HCT116 (cell line): Measurements from ENCODE around the gene ZBTB17.

ENCODE experiments used
- CTCF ChIP-seq, 3 experiments: fragments of 200-600 bp in 1 of 3; sonication (generic) in 1 of 3; IDR thresholded peaks in 2 of 3; conservative IDR thresholded peaks in 1 of 3; 2 replicates each; pipeline ENCODE4 v1.5.1; 2012 to 2017; ENCODE audit warnings: low read depth in 2 of 3, low read length in 2 of 3, antibody characterized with exemption in 1 of 3, borderline replicate concordance in 1 of 3, control low read depth in 1 of 3, mild to moderate bottlenecking in 1 of 3, mixed read lengths in 1 of 3, mixed run types in 1 of 3, moderate library complexity in 1 of 3; ENCODE audit not compliant: insufficient read depth in 1 of 3
- POLR2A ChIP-seq: IDR thresholded peaks from 2 replicates; pipeline ENCODE4 v1.7.0; 2011; ENCODE audit warnings: borderline replicate concordance; ENCODE audit not compliant: insufficient read depth, insufficient read length; ENCODE audit errors: extremely low read depth
- SIN3A ChIP-seq: IDR thresholded peaks from 2 replicates; pipeline ENCODE4 v1.6.1; 2012; ENCODE audit warnings: low read depth

- no peak for TF ChIP-seq CTCF (IDR thresholded peaks at IDR 0.05 in 2 of 3, conservative IDR thresholded peaks at IDR 0.05 in 1 of 3; ENCODE audit: borderline replicate concordance in 1 of 3, insufficient read depth in 1 of 3, low read depth in 2 of 3, low read length in 2 of 3)
- TF ChIP-seq SIN3A, result no peak
- no peak for TF ChIP-seq POLR2A
These were observed 25.1 kb downstream of the ZBTB17 start for GRCh38 chr1:15950763-15951295.
